H1 (cell line): ENCODE measurements around the gene FHIP2A. TPM values are rescaled to one million over a fixed set of nuclear protein-coding genes. Genes with fewer than 3 reads are reported as not detected.

ENCODE experiments used
- CTCF ChIA-PET: fragments of 300-600 bp; sonication (Branson Sonifier 250); formaldehyde crosslinking; loops from one replicate; lab custom pipeline; 2021; ENCODE audit not compliant: partially characterized antibody; lab: Charles Lee
- POLR2A ChIA-PET: fragments of 300-600 bp; sonication (Branson Sonifier 250); formaldehyde crosslinking; loops from one replicate; lab custom pipeline; 2021; ENCODE audit warnings: inconsistent platforms; ENCODE audit not compliant: partially characterized antibody; lab: Charles Lee
- DNase-seq, 2 experiments: peaks; one replicate each; pipeline versions ENCODE4 v3.0.0 to v3.0.0-alpha.2; 2010 to 2022; ENCODE audit warnings: low spot score in 2 of 2, low read depth in 1 of 2, mixed read lengths in 1 of 2
- FAIRE-seq: peaks from 2 replicates; lab custom pipeline; 2011; peaks lifted over from hg19 to GRCh38; lab: Jason Lieb, UNC
- H2AFZ ChIP-seq: 2 replicates; pipeline ENCODE4 v1.8.1; 2012; ENCODE audit warnings: low read length, inconsistent platforms
- H2AK5ac ChIP-seq: 2 replicates; pipeline ENCODE4 v1.6.1; 2013; ENCODE audit warnings: low read depth, low read length
- H2BK120ac ChIP-seq: replicated peaks from 2 replicates; pipeline ENCODE3; 2013; ENCODE audit warnings: low read depth, low read length, inconsistent platforms
- H2BK12ac ChIP-seq: 2 replicates; pipeline ENCODE4 v1.6.1; 2013; ENCODE audit warnings: low read depth, low read length
- H2BK15ac ChIP-seq: 2 replicates; pipeline ENCODE4 v1.6.1; 2013; ENCODE audit warnings: low read length
- H2BK20ac ChIP-seq: 2 replicates; pipeline ENCODE4 v1.6.1; 2013; ENCODE audit warnings: low read length
- H2BK5ac ChIP-seq: 2 replicates; pipeline ENCODE4 v1.6.1; 2013; ENCODE audit warnings: low read depth, low read length
- H3K14ac ChIP-seq: 2 replicates; pipeline ENCODE4 v1.6.1; 2013; ENCODE audit warnings: inconsistent platforms; ENCODE audit not compliant: insufficient read length
- H3K18ac ChIP-seq: 2 replicates; pipeline ENCODE4 v1.6.1; 2013; ENCODE audit warnings: low read length; ENCODE audit errors: extremely low read depth
- H3K23ac ChIP-seq: 2 replicates; pipeline ENCODE4 v1.6.1; 2013; ENCODE audit warnings: inconsistent platforms; ENCODE audit not compliant: insufficient read length
- H3K23me2 ChIP-seq: 2 replicates; pipeline ENCODE4 v1.6.1; 2013; ENCODE audit warnings: low read depth, low read length
- H3K27ac ChIP-seq: 2 replicates; pipeline ENCODE4 v1.6.1; 2011; ENCODE audit warnings: low read depth, low read length, inconsistent platforms
- H3K27me3 ChIP-seq, 4 experiments: replicated peaks in 1 of 4; 1 replicate in 1 of 4; 2 replicates in 3 of 4; pipeline versions ENCODE4 v1.6.1 to v1.8.1; 2011 to 2013; ENCODE audit warnings: low read length in 3 of 4, mild to moderate bottlenecking in 3 of 4, inconsistent platforms in 2 of 4, mixed read lengths in 2 of 4, moderate library complexity in 1 of 4; ENCODE audit not compliant: control insufficient read depth in 3 of 4, insufficient read depth in 3 of 4; ENCODE audit errors: extremely low read depth in 1 of 4
- H3K36me3 ChIP-seq, 4 experiments: 2 replicates each; pipeline versions ENCODE4 v1.6.1 to v1.8.1; 2011 to 2013; ENCODE audit warnings: mild to moderate bottlenecking in 4 of 4, low read length in 3 of 4, moderate library complexity in 2 of 4, control low read depth in 1 of 4, inconsistent platforms in 1 of 4; ENCODE audit not compliant: insufficient read depth in 4 of 4, control insufficient read depth in 2 of 4
- H3K4ac ChIP-seq: replicated peaks from 2 replicates; pipeline ENCODE3; 2013; ENCODE audit warnings: low read length, low read depth, mixed read lengths, inconsistent platforms; ENCODE audit not compliant: insufficient read length
- H3K4me1 ChIP-seq, 4 experiments: replicated peaks in 1 of 4; 1 replicate in 1 of 4; 2 replicates in 3 of 4; pipeline versions ENCODE4 v1.6.1 to v1.8.1; 2011 to 2013; ENCODE audit warnings: low read length in 3 of 4, inconsistent platforms in 2 of 4, mixed read lengths in 1 of 4; ENCODE audit not compliant: insufficient read depth in 4 of 4, control insufficient read depth in 3 of 4
- H3K4me2 ChIP-seq, 2 experiments: 2 replicates each; pipeline versions ENCODE4 v1.6.1 to v1.8.1; 2011 to 2013; ENCODE audit warnings: low read depth in 2 of 2, low read length in 2 of 2, control low read depth in 1 of 2, inconsistent platforms in 1 of 2, mild to moderate bottlenecking in 1 of 2; ENCODE audit not compliant: insufficient read depth in 1 of 2
- H3K4me3 ChIP-seq, 4 experiments: fragments of 200-600, 300-600 bp in 1 of 4; sonication (generic), shearing (Covaris generic), sonication (Bioruptor Twin) in 1 of 4; 2 replicates each; pipeline versions ENCODE4 v1.5.1 to v1.8.1; 2011 to 2016; ENCODE audit warnings: low read length in 4 of 4, low read depth in 3 of 4, control low read depth in 2 of 4, inconsistent platforms in 2 of 4, mild to moderate bottlenecking in 2 of 4, mixed read lengths in 1 of 4, moderate library complexity in 1 of 4; ENCODE audit not compliant: insufficient read depth in 2 of 4; ENCODE audit errors: extremely low read depth in 1 of 4
- H3K56ac ChIP-seq: replicated peaks from 2 replicates; pipeline ENCODE3; 2013; ENCODE audit warnings: low read depth, mild to moderate bottlenecking, mixed read lengths, low read length, inconsistent platforms; ENCODE audit not compliant: insufficient read length
- H3K79me1 ChIP-seq: 2 replicates; pipeline ENCODE4 v1.6.1; 2013; ENCODE audit warnings: low read depth, low read length, control low read depth
- H3K79me2 ChIP-seq, 2 experiments: 2 replicates each; pipeline versions ENCODE4 v1.6.1 to v1.8.1; 2012 to 2013; ENCODE audit warnings: low read length in 2 of 2, mild to moderate bottlenecking in 2 of 2, inconsistent platforms in 1 of 2; ENCODE audit not compliant: insufficient read depth in 2 of 2, control insufficient read depth in 1 of 2
- H3K9ac ChIP-seq, 4 experiments: replicated peaks in 1 of 4; 1 replicate in 1 of 4; 2 replicates in 3 of 4; pipeline versions ENCODE4 v1.6.1 to v1.8.1; 2011 to 2013; ENCODE audit warnings: low read depth in 3 of 4, low read length in 3 of 4, control low read depth in 2 of 4, mild to moderate bottlenecking in 2 of 4, moderate library complexity in 2 of 4, inconsistent platforms in 1 of 4; ENCODE audit errors: extremely low read depth in 1 of 4
- H3K9me3 ChIP-seq, 2 experiments: 2 replicates each; pipeline versions ENCODE4 v1.6.1 to v1.8.1; 2012 to 2013; ENCODE audit warnings: mild to moderate bottlenecking in 2 of 2, moderate library complexity in 2 of 2, control low read depth in 1 of 2, inconsistent platforms in 1 of 2, low read depth in 1 of 2, low read length in 1 of 2, mixed read lengths in 1 of 2; ENCODE audit not compliant: insufficient read depth in 2 of 2
- H4K20me1 ChIP-seq, 2 experiments: replicated peaks in 1 of 2; 2 replicates each; pipeline versions ENCODE3 to v1.8.1; 2011 to 2013; ENCODE audit warnings: inconsistent platforms in 2 of 2, low read length in 2 of 2, mild to moderate bottlenecking in 1 of 2; ENCODE audit not compliant: insufficient read depth in 2 of 2, control insufficient read depth in 1 of 2
- H4K5ac ChIP-seq: 2 replicates; pipeline ENCODE4 v1.6.1; 2013; ENCODE audit warnings: low read length, low read depth, mixed read lengths, inconsistent platforms; ENCODE audit not compliant: insufficient read length
- H4K8ac ChIP-seq: 2 replicates; pipeline ENCODE4 v1.8.0; 2013; ENCODE audit warnings: mild to moderate bottlenecking, moderate library complexity, low read length, inconsistent platforms; ENCODE audit not compliant: insufficient read depth; ENCODE audit errors: extremely low read depth
- H4K91ac ChIP-seq: replicated peaks from 2 replicates; pipeline ENCODE3; 2013; ENCODE audit warnings: low read length, mixed read lengths, inconsistent platforms; ENCODE audit not compliant: insufficient read length
- ASH2L ChIP-seq: fragments of 200-600, 300-600 bp; sonication (generic); IDR thresholded peaks from one replicate; pipeline ENCODE4 v1.7.1; 2017; ENCODE audit warnings: low read length
- CBX5 ChIP-seq: fragments of 300-800, 300-1000 bp; sonication (generic); IDR thresholded peaks from 2 replicates; pipeline ENCODE4 v1.7.1; 2016; ENCODE audit warnings: antibody characterized with exemption, low read length, low read depth
- CBX8 ChIP-seq: fragments of 300-800, 300-1000 bp; sonication (generic); IDR thresholded peaks from 2 replicates; pipeline ENCODE4 v1.7.1; 2016; ENCODE audit warnings: low read depth, low read length, borderline replicate concordance
- CEBPB ChIP-seq: IDR thresholded peaks from 2 replicates; pipeline ENCODE4 v1.6.1; 2012; ENCODE audit warnings: low read depth, low read length
- KDM4A ChIP-seq: IDR thresholded peaks from one replicate; pipeline ENCODE4 v1.7.1; 2012; ENCODE audit warnings: low read depth, mild to moderate bottlenecking, moderate library complexity, low read length, inconsistent platforms; ENCODE audit not compliant: severe bottlenecking
- POU5F1 ChIP-seq: IDR thresholded peaks from 2 replicates; pipeline ENCODE4 v1.6.1; 2011; ENCODE audit warnings: low read depth, mild to moderate bottlenecking, low read length, moderate library complexity
- RNF2 ChIP-seq: fragments of 200-900, 300-1000 bp; sonication (generic); IDR thresholded peaks from 2 replicates; pipeline ENCODE4 v1.7.1; 2016; ENCODE audit warnings: borderline replicate concordance, low read depth, mild to moderate bottlenecking, antibody characterized with exemption, low read length; ENCODE audit not compliant: poor library complexity, severe bottlenecking; ENCODE audit errors: missing control alignments
- TBP ChIP-seq: IDR thresholded peaks from 2 replicates; pipeline ENCODE4 v1.6.1; 2011; ENCODE audit warnings: low read depth, low read length, improper control_type of control experiment
- TCF12 ChIP-seq: IDR thresholded peaks from 2 replicates; pipeline ENCODE4 v1.6.1; 2011; ENCODE audit warnings: low read depth, mild to moderate bottlenecking, low read length
- polyA plus RNA-seq, 7 experiments: library from polyadenylated mRNA; depleted of rRNA in 3 of 7; stranded (reverse) in 5 of 7; unstranded in 2 of 7; fragments of >200 nt in 5 of 7; fragments of 200-250 nt in 2 of 7; gene quantifications; 1 replicate in 5 of 7; 2 replicates in 1 of 7; 4 replicates in 1 of 7; pipeline versions ENCODE4 v1.2.1 to v1.2.3, GENCODE V29; 2011 to 2013; ENCODE audit warnings: missing spikeins in 2 of 7, mixed read lengths in 2 of 7
- total RNA-seq: library from RNA; stranded (reverse); fragmentation: NEBNext Ultra II Directional; extraction: Animal tissue kit (Norgen Biotek cat#: 25700); gene quantifications from 2 replicates; pipeline ENCODE4 v1.2.1, GENCODE V29; 2021
- TF ChIP-seq, protein P1 (sequence below): IDR thresholded peaks from 2 replicates; pipeline ENCODE4 v1.6.1; 2012; ENCODE audit warnings: inconsistent platforms

The FHIP2A gene
- total and polyA plus RNA-seq, 2 of the 8 experiments (the other 6 are each of a cell fraction or from before 2014, with no cell fraction given): 4.5 to 15.0 TPM

- ChIA-PET CTCF (interaction anchor here (1.3 kb wide), 1 partner anchor 27 kb away, joined by 3 read pairs; no protein-coding TSS in a partner anchor), POLR2A (no interaction called here)
- Histone ChIP-seq H3K23me2 (no peaks in the 10 kb centered on the region), H2BK20ac (no peak overlapping the region), H3K79me2 (no peaks in the 10 kb centered on the region), H3K9ac (no peak overlapping the region), H4K8ac (no peak overlapping the region), H3K4me1 (no peaks in the 10 kb centered on the region), H3K4me3 (no peak overlapping the region), H3K36me3 (peaks cover 3 to 44% (median 17%) of the 10 kb centered on the region in 4 experiments; a peak in 7 of 8 replicates), H4K5ac (no peak overlapping the region), H2BK15ac (no peak overlapping the region), H4K20me1 (no peaks in the 10 kb centered on the region), H3K14ac (no peak overlapping the region), H3K56ac (no peak overlapping the region), H3K4ac (no peak overlapping the region), H2AK5ac (no peak overlapping the region), H3K9me3 (no peaks in the 10 kb centered on the region), H3K18ac (no peak overlapping the region), H4K91ac (no peak overlapping the region), H3K79me1 (no peaks in the 10 kb centered on the region), H2AFZ (no peak overlapping the region), H2BK5ac (no peak overlapping the region), H3K27ac (no peak overlapping the region), H2BK120ac (no peak overlapping the region), H3K4me2 (no peak overlapping the region), H2BK12ac (no peak overlapping the region), H3K23ac (no peak overlapping the region), H3K27me3 (no peaks in the 10 kb centered on the region)
- TF ChIP-seq CBX8 (no peak), CEBPB (no peak), KDM4A (no peak), ASH2L (no peak), TCF12 (no peak), CBX5 (no peak), TBP (no peak), RNF2 (no peak), POU5F1 (no peak)
- TF ChIP-seq, protein P1, sequence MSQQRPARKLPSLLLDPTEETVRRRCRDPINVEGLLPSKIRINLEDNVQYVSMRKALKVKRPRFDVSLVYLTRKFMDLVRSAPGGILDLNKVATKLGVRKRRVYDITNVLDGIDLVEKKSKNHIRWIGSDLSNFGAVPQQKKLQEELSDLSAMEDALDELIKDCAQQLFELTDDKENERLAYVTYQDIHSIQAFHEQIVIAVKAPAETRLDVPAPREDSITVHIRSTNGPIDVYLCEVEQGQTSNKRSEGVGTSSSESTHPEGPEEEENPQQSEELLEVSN: no peak
- DNase-seq (no peak), FAIRE-seq (no peak)
These were observed 30.6 kb downstream of the FHIP2A start for GRCh38 chr10:114852197-114852596.
